ENCODE results near the gene SLC27A1. TPM values are rescaled to one million over a fixed set of nuclear protein-coding genes. Genes with fewer than 3 reads are reported as not detected.

The SLC27A1 gene
- total and polyA plus RNA-seq, 3 donors from 2014 or later, result 25.9 to 105 (median 92.8) TPM

GRCh38 chr19:17489392-17490030, 19.2 kb downstream of the SLC27A1 start:
- Histone ChIP-seq H3K4me1 (peaks cover 12% of the 10 kb centered on the region), H3K9me3 (no peaks in the 10 kb centered on the region), H3K4me3 (peak overlapping the region in 1 of 2 donors; percentile 21), H3K27me3 (no peaks in the 10 kb centered on the region), H3K27ac (peak overlapping the region in 1 of 2 donors; percentile 24), H3K36me3 (ENCODE audit: low read depth, missing control alignments) (no peaks in the 10 kb centered on the region)
- TF ChIP-seq CTCF (IDR thresholded peaks at IDR 0.05), result no peak
- no peak for TF ChIP-seq POLR2A (IDR thresholded peaks at IDR 0.05)
- intact Hi-C loops (cut with DNase I; ENCODE audit: low total_unique reads), result no loop called here
- WGBS, 2 donors, result 75 to 78% methylated on average over 9 of the region's 9 CpGs
- DNase-seq, result no peak

GRCh38 chr19:17490411-17490810, 20.1 kb downstream of the SLC27A1 start:
- Histone ChIP-seq H3K4me3 (no peak overlapping the region), H3K9me3 (no peaks in the 10 kb centered on the region), H3K36me3 (ENCODE audit: low read depth, missing control alignments) (no peaks in the 10 kb centered on the region), H3K27ac (no peak overlapping the region), H3K4me1 (peaks cover 12% of the 10 kb centered on the region), H3K27me3 (no peaks in the 10 kb centered on the region)
- no peak for TF ChIP-seq CTCF (IDR thresholded peaks at IDR 0.05)
- TF ChIP-seq POLR2A (IDR thresholded peaks at IDR 0.05), result no peak
- intact Hi-C loops (cut with DNase I; ENCODE audit: low total_unique reads), result no loop called here
- no peak for DNase-seq
- WGBS, 2 donors, result 67 to 78% methylated on average over 4 of the region's 4 CpGs

- Histone ChIP-seq H3K9me3 (no peaks in the 10 kb centered on the region), H3K27ac (peak overlapping the region in 1 of 2 donors; percentile 2), H3K4me1 (peaks cover 12% of the 10 kb centered on the region), H3K4me3 (no peak overlapping the region), H3K27me3 (no peaks in the 10 kb centered on the region), H3K36me3 (ENCODE audit: low read depth, missing control alignments) (no peaks in the 10 kb centered on the region)
- no peak for DNase-seq
- intact Hi-C loops (cut with DNase I; ENCODE audit: low total_unique reads), result no loop called here
- TF ChIP-seq POLR2A (IDR thresholded peaks at IDR 0.05) (no peak), CTCF (IDR thresholded peaks at IDR 0.05) (no peak)
- WGBS, 2 donors, result 84 to 93% methylated on average over 5 of the region's 5 CpGs
Observed at GRCh38 chr19:17491287-17491686, 21.0 kb downstream of the SLC27A1 start.

- no peak overlapping the region for H3K27ac ChIP-seq
- intact Hi-C loops (cut with DNase I; ENCODE audit: low total_unique reads), result no loop called here
- WGBS, 2 donors, result 62 to 72% methylated on average over 4 to 9 of the region's 9 CpGs
Observed at GRCh38 chr19:17495639-17496296, 25.4 kb downstream of the SLC27A1 start.

More at GRCh38 chr19:17495639-17496296, 25.4 kb downstream of the SLC27A1 start:
- TF ChIP-seq POLR2A (IDR thresholded peaks at IDR 0.05) (no peak), CTCF (IDR thresholded peaks at IDR 0.05) (no peak)
- Histone ChIP-seq H3K27me3 (no peaks in the 10 kb centered on the region), H3K4me1 (peaks cover 46% of the 10 kb centered on the region), H3K9me3 (no peaks in the 10 kb centered on the region), H3K36me3 (ENCODE audit: low read depth, missing control alignments) (no peaks in the 10 kb centered on the region), H3K4me3 (no peak overlapping the region)
- no peak for DNase-seq
